Neuronal stem cell (in vitro differentiated cells): ENCODE measurements around the gene OR2A42.
"Not testable (repeated sequence)": the region's sequence is repeated elsewhere in the genome, so short reads cannot be mapped to it uniquely, and the experiment has no call there.

Experiments
- DNase-seq: peaks from one replicate; pipeline ENCODE4 v3.0.0-alpha.2; 2013; ENCODE audit warnings: low spot score
- H2AFZ ChIP-seq: one replicate; pipeline ENCODE4 v1.6.1; 2013; ENCODE audit warnings: mild to moderate bottlenecking, low read length, inconsistent platforms
- H2AK5ac ChIP-seq: 2 replicates; pipeline ENCODE4 v1.6.1; 2013; ENCODE audit warnings: low read depth, mild to moderate bottlenecking, inconsistent platforms, low read length, moderate library complexity, mixed read lengths
- H2BK120ac ChIP-seq: 2 replicates; pipeline ENCODE4 v1.6.1; 2013; ENCODE audit warnings: low read depth, mild to moderate bottlenecking, inconsistent platforms, low read length, moderate library complexity, mixed read lengths
- H2BK12ac ChIP-seq: one replicate; pipeline ENCODE4 v1.6.1; 2013; ENCODE audit warnings: low read length, inconsistent platforms
- H2BK15ac ChIP-seq: 2 replicates; pipeline ENCODE4 v1.6.1; 2013; ENCODE audit warnings: mild to moderate bottlenecking, low read length, inconsistent platforms, mixed read lengths
- H2BK5ac ChIP-seq: one replicate; pipeline ENCODE4 v1.6.1; 2013; ENCODE audit warnings: inconsistent platforms, mild to moderate bottlenecking, low read length, moderate library complexity
- H3K14ac ChIP-seq: one replicate; pipeline ENCODE4 v1.6.1; 2013; ENCODE audit warnings: low read length, inconsistent platforms
- H3K18ac ChIP-seq: 2 replicates; pipeline ENCODE4 v1.6.1; 2013; ENCODE audit warnings: low read length, inconsistent platforms
- H3K23ac ChIP-seq: 2 replicates; pipeline ENCODE4 v1.6.1; 2013; ENCODE audit warnings: low read depth, mild to moderate bottlenecking, mixed read lengths, low read length, inconsistent platforms; ENCODE audit not compliant: poor library complexity
- H3K27ac ChIP-seq: replicated peaks from 3 replicates; pipeline ENCODE4 v1.5.1; 2013; ENCODE audit warnings: low read length, inconsistent platforms
- H3K27me3 ChIP-seq, 3 experiments: 2 replicates each; pipeline ENCODE4 v1.6.1; 2013; ENCODE audit warnings: low read length in 3 of 3, mild to moderate bottlenecking in 2 of 3, inconsistent platforms in 1 of 3, low read depth in 1 of 3, mixed read lengths in 1 of 3, moderate library complexity in 1 of 3; ENCODE audit not compliant: control insufficient read depth in 3 of 3, insufficient read depth in 3 of 3
- H3K36me3 ChIP-seq, 2 donors: replicated peaks in 1 of 2; 2 replicates each; pipeline ENCODE4 v1.6.1; 2013; ENCODE audit warnings: low read length in 2 of 2; ENCODE audit not compliant: control insufficient read depth in 2 of 2, insufficient read depth in 2 of 2
- H3K4ac ChIP-seq: 2 replicates; pipeline ENCODE4 v1.6.1; 2013; ENCODE audit warnings: inconsistent platforms, mild to moderate bottlenecking, low read length, moderate library complexity
- H3K4me1 ChIP-seq, 2 donors: 1 replicate in 1 of 2; 2 replicates in 1 of 2; pipeline ENCODE4 v1.6.1; 2013; ENCODE audit warnings: low read length in 2 of 2, low read depth in 1 of 2; ENCODE audit not compliant: control insufficient read depth in 2 of 2, insufficient read depth in 1 of 2
- H3K4me2 ChIP-seq: one replicate; pipeline ENCODE4 v1.6.1; 2013; ENCODE audit warnings: mild to moderate bottlenecking, low read length, inconsistent platforms; ENCODE audit not compliant: insufficient read depth, poor library complexity, severe bottlenecking
- H3K4me3 ChIP-seq, 2 donors: 2 replicates each; pipeline ENCODE4 v1.5.1; 2013; ENCODE audit warnings: low read length in 2 of 2, mild to moderate bottlenecking in 2 of 2, inconsistent platforms in 1 of 2, moderate library complexity in 1 of 2
- H3K79me1 ChIP-seq: one replicate; pipeline ENCODE4 v1.6.1; 2013; ENCODE audit warnings: low read depth, mild to moderate bottlenecking, inconsistent platforms, low read length, moderate library complexity
- H3K9ac ChIP-seq: one replicate; pipeline ENCODE4 v1.6.1; 2013; ENCODE audit warnings: mild to moderate bottlenecking, low read depth, low read length, inconsistent platforms; ENCODE audit not compliant: poor library complexity
- H3K9me3 ChIP-seq, 2 donors: replicated peaks in 1 of 2; 2 replicates each; pipeline versions ENCODE3 to v1.6.1; 2013; ENCODE audit warnings: low read length in 2 of 2, mild to moderate bottlenecking in 2 of 2, inconsistent platforms in 1 of 2, low read depth in 1 of 2, mixed read lengths in 1 of 2, moderate library complexity in 1 of 2; ENCODE audit not compliant: control insufficient read depth in 2 of 2, insufficient read depth in 1 of 2
- H4K8ac ChIP-seq: one replicate; pipeline ENCODE4 v1.6.1; 2013; ENCODE audit warnings: low read depth, mild to moderate bottlenecking, inconsistent platforms, low read length, moderate library complexity
- H4K91ac ChIP-seq: one replicate; pipeline ENCODE4 v1.6.1; 2013; ENCODE audit warnings: low read length, low read depth, mild to moderate bottlenecking, inconsistent platforms; ENCODE audit not compliant: poor library complexity
- WGBS, 2 donors: extraction: QIAGEN DNeasy Blood & Tissue Kit; methylation state at CpG; one replicate each; pipeline ENCODE4 v1.1.7; 2013; ENCODE audit warnings: missing lambda C conversion rate in 2 of 2, mixed read lengths in 1 of 2; ENCODE audit not compliant: insufficient read length in 2 of 2, insufficient replicate concordance in 1 of 2; ENCODE audit errors: extremely low coverage in 2 of 2; 5-methylcytosine and 5-hydroxymethylcytosine counted together

OR2A42 gene

DNA sequence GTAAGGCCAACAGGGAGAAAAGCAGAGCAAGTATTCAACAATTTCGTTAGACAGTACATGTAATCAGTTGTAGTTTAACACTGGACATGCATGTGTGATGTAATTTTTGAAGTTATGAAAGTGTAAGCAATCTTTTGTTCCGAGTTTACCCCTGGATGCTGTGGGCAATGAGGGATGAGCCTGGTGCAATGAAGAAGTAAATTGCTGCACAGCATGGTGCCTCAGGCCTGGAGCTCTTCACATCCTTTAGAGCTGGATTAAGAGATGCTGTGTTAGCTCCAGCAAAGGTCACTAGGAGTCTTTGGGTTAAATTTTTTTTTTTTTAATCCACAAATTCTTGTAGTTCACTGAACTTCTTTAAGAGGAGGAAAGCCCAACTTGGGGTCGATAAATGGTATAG, 36.3 kb downstream of the OR2A42 start:
- H3K4me1 ChIP-seq, H2BK120ac ChIP-seq, H2AK5ac ChIP-seq, H4K8ac ChIP-seq, H3K9ac ChIP-seq, H3K9me3 ChIP-seq, H3K4ac ChIP-seq, H3K23ac ChIP-seq, DNase-seq, H3K4me3 ChIP-seq, H2AFZ ChIP-seq, H3K18ac ChIP-seq, H3K36me3 ChIP-seq, H3K79me1 ChIP-seq, H2BK5ac ChIP-seq, H3K27me3 ChIP-seq, H2BK12ac ChIP-seq, H3K14ac ChIP-seq, H3K27ac ChIP-seq, H2BK15ac ChIP-seq, H3K4me2 ChIP-seq, H4K91ac ChIP-seq: not testable (repeated sequence)
- WGBS, 2 donors, result no CpG with 5 or more reads among the region's 3 CpGs

DNA sequence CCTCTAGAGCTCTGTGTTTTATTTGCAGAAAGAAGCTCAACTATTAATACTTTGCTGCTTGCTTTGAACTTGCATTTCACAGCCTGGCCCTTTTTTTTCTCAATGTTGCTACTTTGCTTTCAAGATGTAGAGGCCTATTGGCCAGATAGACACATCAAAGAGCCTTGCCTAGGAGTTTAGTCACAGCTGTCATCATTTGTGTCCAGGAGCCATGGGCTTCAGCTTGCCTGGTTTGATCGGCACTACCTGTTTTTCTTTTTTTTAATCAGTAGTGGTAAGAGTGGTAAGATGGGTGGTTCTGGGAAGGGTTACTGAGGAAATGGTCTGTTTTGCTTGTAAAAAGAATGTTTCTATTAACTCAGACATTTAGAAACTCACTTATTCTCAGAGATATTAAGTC, 37.4 kb downstream of the OR2A42 start:
- not testable (repeated sequence) for H4K8ac ChIP-seq, H2BK120ac ChIP-seq, H2AK5ac ChIP-seq, H2BK15ac ChIP-seq, H3K23ac ChIP-seq, H3K4ac ChIP-seq, H3K4me1 ChIP-seq, H3K18ac ChIP-seq, H2AFZ ChIP-seq, H3K27me3 ChIP-seq, H3K79me1 ChIP-seq, H3K36me3 ChIP-seq, H2BK5ac ChIP-seq, H4K91ac ChIP-seq, H3K9ac ChIP-seq, DNase-seq, H2BK12ac ChIP-seq, H3K4me3 ChIP-seq, H3K27ac ChIP-seq, H3K4me2 ChIP-seq, H3K9me3 ChIP-seq, H3K14ac ChIP-seq
- WGBS, 2 donors, result no CpG with 5 or more reads among the region's 1 CpG

DNA sequence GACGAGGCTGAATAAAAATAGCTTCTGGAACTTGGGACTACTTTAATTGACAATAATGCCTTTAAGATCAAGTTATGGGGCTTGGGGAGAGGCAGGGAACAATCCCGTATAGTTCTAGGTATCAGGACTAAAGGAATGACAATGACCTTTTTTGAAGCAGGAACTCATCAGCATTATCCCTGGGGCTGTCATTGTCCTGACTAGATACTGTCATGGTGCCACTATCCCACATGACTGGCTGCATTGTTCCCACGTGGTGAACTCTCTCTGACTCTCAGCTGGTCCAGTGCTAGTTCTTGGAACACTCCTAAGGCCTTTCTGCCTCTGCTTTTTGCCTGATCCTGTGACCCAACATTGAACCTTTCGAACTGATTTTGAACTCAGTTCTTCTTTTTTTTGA, 40.5 kb downstream of the OR2A42 start:
- not testable (repeated sequence) for H2AK5ac ChIP-seq, H3K18ac ChIP-seq, H3K9ac ChIP-seq, H3K79me1 ChIP-seq, H3K4me2 ChIP-seq, H3K9me3 ChIP-seq, H2AFZ ChIP-seq, H3K27me3 ChIP-seq, H2BK15ac ChIP-seq, DNase-seq, H2BK5ac ChIP-seq, H2BK120ac ChIP-seq, H2BK12ac ChIP-seq, H3K36me3 ChIP-seq, H3K4me1 ChIP-seq, H3K4me3 ChIP-seq, H4K8ac ChIP-seq, H3K14ac ChIP-seq, H3K4ac ChIP-seq, H4K91ac ChIP-seq, H3K23ac ChIP-seq, H3K27ac ChIP-seq
- WGBS, 2 donors, result no CpG with 5 or more reads among the region's 4 CpGs

DNA sequence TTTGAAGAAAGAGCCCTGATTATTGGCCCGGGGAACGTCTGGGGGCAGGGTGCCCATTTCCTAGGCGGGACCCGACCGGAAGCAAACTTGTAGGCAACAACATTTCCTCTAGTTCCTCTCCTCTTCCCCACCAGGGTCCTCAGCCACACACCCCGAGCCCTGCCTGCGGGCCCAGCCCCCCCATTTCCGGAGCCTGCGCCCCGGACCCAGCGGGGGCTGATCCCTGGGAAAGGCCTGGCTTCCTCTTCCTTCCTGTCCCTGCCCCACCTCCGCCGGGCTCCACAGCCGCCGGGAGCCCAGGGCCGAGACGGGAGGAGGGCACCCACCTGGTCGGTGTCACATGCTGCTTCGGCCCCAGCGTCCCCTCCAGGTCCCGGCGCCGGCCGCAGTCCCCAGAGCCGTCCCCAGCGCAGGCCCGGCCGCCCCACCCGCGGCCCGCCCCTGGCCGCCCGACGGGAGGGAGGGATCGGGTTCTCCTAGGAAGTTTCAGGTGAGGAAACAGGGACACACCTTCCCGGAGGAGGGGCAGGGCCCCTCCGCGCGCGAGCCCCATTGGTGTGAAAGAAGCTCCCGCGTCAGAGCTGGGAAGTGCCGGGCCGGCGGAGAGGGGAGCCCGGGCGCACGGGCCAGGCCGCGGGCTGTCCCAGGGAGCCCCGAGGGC, 44.1 kb downstream of the OR2A42 start, which contains the start of gene ARHGEF35:
Gene ARHGEF35 (minus strand): TSS at position 622 of the 661 bp plus-strand sequence. CDS start 7,450 bp downstream, outside the sequence.
- H3K23ac ChIP-seq, H3K4me2 ChIP-seq, H2BK120ac ChIP-seq, H2BK12ac ChIP-seq, H3K4ac ChIP-seq, H3K4me1 ChIP-seq, H3K27ac ChIP-seq, H4K8ac ChIP-seq, H3K4me3 ChIP-seq, H3K36me3 ChIP-seq, H2BK5ac ChIP-seq, H2AFZ ChIP-seq, H4K91ac ChIP-seq, H3K18ac ChIP-seq, H2AK5ac ChIP-seq, DNase-seq, H3K27me3 ChIP-seq, H3K14ac ChIP-seq, H2BK15ac ChIP-seq, H3K9me3 ChIP-seq, H3K9ac ChIP-seq, H3K79me1 ChIP-seq: not testable (repeated sequence)
- WGBS, 2 donors, result no CpG with 5 or more reads among the region's 51 CpGs
